Suppressor macrophage treated with lipopolysaccharide for 4 hours (primary cell): ENCODE data around the gene CBR3.

Source experiments
- DNase-seq: peaks from one replicate; pipeline ENCODE4 v3.0.0-alpha.2; 2020

Gene CBR3

DNA sequence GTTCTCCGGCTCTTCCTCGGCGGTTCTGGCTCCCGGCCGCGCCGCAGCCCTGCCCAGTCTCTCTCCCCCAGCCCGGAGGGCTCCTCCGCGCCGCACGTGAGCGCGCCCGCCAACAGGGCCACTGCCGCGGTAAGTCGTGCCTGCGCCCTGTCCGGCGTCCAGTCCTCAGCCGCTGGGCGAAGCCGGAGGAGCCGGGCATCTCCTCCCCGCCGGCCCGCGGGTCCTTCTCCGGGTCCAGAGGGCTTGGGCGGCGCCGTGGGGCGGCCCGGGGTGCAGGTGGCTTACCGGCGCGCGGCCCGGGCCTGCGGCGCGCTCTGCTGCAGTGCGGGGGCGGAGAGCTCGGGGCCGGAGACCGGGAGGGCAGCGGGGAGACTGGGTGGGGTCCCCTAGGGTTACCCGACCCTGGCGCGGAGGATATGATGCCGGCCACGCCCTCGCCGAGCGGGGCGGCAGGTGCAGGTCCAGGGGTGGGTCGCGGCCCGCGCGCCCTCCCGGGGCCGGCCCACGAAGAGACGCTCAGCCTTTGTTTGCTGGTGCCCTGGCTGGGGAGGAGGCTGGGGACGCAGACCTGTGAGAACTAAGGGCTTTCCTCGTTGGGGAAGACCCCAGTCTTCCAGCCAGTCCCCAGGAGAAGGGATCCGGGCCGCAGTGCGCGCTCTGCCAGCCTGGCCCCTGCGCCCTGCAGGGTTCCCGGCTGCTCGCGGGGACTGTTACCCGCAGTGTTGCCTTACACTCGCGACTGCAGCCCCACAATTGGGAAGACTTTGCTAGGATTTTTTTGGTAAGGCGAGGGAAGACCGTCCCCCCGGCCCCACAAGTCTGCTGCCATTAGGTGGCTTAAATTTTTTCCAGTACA lies 22.2 kb downstream of the CBR3 start, which contains the start of gene DOP1B:
TSS of gene DOP1B (plus strand) at position 10 of the 856 bp plus-strand sequence. CDS start 7,910 bp downstream, outside the sequence.
- DNase-seq: no peak

DNA sequence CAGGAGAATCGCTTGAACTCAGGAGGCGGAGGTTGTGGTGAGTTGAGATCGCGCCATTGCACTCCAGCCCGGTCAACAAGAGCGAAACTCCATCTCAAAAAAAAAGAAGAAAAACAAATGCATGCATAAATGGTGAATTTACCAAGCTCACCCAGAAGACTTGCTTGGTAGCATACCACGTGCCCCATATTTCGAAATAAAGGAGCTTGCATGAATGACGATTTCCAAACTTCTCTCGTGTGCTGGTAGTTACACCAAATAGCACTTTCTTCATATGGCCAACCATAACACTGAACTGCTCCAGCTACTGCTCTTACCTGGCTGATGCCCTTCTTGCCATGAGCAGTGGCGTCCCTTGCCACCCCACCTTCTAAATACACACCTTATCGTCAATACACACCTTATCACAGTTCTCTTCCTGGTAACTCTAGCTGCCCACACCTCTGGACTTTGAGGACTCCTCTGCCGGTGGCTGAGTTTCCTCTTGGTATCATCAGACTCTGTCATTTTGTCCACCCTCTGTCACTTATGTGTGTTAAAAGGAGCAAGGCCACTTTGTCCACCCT lies 24.6 kb downstream of the CBR3 start:
- peak; percentile 87 for DNase-seq

DNA sequence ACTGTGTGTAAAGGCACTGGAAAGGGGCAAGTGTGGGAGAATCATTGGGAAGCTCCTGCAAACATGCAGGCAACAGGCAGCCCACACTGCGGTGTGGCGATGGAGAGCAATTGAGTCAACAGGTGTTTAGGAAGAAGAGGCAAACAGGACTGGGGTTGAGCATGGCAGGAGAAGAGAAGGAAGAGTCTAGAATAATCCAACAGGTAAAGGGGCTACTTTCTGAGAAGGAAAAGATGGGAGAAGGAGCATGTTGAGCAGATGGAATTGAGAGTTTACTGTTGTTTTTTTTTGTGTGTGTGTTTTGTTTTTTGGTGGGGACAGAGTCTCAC lies 25.9 kb downstream of the CBR3 start:
- no peak for DNase-seq

DNA sequence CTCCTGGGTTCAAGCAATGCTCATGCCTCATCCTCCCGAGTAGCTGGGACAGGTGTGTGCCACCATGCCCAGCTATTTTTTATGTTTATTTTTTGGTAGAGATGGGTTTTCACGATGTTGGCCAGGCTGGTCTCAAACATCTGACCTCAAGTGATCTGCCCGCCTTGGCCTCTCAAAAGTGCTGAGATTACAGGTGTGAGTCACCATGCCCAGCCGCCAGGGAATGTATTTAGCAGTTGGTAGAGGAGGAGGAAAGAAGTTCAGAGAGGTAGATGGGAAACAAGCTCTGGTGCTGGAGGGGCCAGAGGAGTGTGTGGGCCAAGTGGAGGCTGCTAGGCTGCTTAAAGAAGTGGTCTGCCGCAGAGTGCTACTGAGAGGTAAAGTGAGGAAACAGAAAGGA lies 27.8 kb downstream of the CBR3 start:
- no peak for DNase-seq

DNA sequence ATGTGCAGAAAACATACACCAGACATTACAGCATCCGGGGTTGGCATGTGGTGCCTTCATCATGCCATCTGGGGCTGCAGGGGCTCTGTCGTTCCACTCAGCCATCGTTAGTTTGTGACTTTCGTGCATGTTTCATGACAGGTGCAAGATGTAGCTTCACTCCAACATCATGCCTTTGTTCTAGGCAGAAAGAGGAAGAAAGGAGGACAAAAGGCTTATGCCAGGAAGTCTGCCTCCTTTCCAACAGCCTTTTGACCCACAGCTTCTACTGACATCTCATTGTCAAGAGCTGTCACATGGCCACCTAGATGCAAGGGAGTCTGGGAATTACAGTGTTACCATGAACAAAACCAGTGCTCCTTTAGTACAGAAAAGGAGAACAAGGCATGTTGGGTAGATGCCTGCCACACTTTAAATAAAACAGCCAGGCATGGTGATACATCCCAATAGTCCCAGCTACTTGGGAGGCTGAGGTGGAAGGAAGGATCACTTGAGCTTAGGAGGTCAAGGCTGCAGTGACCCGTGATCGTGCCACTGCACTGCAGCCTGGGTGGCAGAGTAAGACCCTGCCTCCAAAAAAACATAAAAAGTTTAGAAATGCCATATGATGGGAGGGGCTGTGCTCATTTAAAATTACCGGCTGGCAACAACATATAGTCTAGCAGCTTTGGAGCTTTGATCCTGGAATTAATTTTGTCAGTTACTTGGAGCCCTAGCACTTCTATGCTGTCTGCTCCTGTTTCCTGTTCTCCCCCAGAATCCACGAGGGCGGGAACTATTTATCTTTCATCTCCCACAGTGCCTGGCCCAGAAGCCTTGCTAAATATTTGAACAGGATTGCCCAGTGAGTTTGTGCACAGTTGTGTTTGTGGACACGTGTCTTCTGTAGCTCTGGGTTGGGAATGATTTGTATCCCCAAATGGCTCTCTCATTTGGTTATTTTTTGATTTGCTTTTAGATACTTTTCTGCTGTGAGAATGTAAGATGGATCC lies 29.2 kb downstream of the CBR3 start:
- no peak for DNase-seq

DNA sequence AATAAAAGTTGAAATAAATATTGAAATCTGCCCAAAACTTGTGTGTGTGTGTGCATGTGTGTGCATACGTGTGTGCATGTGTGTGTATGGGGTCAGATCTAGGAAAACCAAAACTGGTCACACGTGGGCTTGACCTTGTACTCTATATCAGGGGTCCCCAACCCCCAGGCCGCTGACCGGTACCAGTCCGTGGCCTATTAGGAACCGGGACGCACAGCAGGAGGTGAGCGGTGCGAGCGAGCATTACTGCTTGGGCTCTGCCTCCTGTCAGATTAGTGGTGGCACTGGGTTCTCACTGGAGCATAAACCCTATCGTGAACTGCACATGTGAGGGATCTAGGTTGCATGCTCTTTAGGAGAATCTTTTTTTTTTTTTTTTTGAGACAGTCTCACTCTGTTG lies 30.5 kb downstream of the CBR3 start:
- no peak for DNase-seq

DNA sequence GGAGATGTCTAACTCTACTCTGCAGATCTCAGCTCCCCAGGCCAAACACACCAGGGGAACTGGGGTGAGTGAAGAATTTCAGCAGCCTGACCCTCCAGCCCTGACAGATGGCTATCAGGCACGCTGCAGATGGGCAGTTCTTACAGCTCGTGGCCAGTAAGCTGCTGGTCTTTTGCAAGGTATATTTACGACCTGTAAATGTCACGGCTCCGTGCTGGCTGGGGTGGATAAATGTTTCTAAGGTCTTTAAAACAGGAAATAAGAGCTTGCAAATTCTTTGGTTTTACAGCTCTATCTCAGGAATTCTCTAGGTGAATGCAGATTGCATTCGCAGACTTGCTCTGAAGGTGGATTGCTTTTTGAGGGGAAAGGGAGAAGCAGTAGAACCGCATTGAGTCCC lies 31.8 kb downstream of the CBR3 start:
- no peak for DNase-seq

DNA sequence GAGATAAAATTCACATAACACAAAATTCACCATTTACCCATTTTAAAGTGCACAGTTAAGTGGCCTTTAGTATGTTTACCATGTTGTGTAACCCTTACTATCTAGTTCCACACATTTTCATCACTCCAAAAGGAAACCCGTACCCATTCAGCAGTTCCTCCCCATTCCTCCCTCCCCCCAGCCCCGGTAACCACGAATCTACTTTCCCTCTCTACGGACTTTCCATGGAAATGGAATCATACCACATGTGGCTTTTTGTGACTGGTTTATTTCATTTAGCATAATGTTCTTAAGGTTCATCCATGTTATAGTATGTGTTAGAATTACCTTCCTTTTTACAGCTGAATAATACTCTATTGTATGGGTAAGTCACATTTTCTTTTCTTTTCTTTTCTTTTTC lies 32.7 kb downstream of the CBR3 start:
- peak; percentile 47 for DNase-seq

DNA sequence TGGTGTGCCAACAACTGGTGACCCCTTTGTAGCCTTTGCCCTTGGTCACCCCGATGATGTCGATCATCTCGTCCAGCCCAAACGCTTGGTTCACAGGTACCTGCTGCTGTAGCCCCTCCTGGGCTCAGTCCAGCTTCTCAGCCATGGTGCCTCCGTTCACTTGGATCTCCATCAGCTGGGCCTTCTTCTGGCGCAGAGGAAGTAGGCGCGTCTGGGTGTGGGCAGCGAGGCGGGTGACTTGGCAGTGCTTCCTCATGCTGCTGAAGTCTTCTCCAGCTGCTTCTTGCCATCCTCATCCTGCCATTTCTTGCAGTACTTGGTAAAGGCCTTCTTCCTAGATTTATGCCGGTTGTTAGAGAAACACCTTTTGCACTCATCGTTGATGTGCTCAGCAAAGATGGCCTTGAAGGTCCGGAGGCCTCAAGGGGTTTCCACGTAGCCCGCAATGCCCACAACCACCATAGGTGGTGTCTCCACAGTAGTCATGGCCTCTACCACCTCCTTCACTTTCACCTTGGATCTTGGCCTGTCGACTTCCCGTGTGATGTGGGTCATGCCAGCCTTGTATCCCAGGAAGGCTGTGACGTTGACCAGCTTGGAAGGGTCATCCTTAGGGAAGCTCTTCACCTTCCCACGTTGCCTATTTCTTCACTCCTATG lies 34.7 kb downstream of the CBR3 start:
- peak; percentile 28 for DNase-seq

DNA sequence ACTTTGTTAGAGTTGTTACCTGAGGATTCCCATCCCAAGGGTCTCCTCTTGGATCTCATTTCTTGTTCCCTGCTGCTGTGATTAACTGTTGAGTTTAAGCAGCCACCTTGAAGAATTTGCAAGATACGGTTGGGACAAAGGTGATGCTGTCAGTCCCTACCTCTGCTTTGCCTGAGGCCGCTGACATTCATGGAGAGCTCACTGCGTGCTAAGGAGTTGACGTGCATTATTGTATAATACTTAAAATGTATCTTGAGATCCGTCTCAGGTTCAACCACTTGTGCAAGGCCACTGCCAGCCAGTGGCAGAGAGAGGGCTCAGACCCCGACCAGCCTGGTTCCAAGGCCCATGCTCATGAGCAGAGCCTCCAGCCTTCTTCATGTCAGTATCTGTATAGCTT lies 35.9 kb downstream of the CBR3 start:
- no peak for DNase-seq

DNA sequence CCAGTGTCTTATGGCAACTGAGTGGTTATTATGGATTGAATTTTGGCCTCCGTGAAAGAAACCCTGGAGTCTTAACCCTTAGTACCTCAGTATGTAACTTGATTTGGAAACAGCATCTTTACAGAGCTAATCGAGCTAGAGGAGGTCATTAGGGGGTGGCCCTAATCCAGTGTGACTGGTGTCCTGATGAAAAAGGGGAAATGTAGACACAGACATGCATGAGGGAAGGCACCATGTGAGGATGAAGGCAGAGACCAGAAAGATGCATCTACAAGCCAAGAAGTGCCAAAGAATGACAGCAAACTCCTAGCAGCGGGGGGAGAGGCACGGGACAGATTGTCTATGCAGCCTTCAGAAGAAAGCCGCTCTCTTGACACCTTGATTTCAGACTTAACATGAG lies 36.5 kb downstream of the CBR3 start:
- DNase-seq: peak; percentile 77

DNA sequence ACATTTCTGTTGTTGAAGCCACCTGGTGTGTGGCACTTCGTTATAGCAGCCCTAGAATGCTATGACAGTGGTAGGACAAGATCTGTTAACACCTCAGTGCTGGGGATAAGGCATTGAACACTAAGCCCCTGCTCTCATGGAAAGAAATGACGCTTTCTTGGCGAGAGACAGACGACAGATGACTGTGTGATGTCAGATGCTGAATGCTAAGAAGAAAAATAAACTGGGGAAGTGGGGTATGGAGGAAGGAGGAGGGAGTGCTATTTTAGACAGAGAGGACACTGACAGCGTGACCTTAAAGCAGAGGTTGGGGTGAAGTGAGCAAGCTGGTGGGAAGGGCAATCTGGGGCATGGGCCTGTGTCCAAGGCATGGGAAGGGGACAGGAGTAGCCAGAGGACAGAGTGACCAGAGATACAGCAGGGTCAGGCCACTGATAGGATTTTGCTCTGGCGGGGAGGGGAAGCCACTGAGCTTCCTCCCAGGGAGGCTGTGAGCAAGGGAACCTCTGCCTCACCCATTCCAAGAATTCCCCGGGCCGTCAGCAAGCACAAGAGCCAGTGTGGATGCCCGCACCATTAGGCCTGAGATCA lies 37.0 kb downstream of the CBR3 start:
- peak; percentile 60 for DNase-seq

DNA sequence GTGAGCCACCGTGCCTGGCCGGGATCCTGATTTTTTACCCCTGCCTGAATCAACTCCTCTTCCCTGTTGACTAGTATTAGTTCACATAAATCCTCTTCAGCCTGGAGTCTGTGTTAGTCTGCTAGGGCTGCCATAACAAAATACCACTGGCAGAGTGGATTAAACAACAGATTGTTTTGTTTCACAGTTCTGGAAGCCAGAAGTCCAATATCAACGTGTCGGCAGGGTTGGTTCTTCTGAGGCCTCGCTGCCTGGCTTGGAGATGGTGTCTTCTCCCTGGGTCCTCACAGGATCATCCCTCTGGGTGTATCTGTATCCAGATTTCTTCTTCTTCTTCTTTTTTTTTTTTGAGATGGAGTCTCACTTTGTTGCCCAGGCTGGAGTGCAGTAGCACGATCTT lies 39.9 kb downstream of the CBR3 start:
- DNase-seq: no peak

DNA sequence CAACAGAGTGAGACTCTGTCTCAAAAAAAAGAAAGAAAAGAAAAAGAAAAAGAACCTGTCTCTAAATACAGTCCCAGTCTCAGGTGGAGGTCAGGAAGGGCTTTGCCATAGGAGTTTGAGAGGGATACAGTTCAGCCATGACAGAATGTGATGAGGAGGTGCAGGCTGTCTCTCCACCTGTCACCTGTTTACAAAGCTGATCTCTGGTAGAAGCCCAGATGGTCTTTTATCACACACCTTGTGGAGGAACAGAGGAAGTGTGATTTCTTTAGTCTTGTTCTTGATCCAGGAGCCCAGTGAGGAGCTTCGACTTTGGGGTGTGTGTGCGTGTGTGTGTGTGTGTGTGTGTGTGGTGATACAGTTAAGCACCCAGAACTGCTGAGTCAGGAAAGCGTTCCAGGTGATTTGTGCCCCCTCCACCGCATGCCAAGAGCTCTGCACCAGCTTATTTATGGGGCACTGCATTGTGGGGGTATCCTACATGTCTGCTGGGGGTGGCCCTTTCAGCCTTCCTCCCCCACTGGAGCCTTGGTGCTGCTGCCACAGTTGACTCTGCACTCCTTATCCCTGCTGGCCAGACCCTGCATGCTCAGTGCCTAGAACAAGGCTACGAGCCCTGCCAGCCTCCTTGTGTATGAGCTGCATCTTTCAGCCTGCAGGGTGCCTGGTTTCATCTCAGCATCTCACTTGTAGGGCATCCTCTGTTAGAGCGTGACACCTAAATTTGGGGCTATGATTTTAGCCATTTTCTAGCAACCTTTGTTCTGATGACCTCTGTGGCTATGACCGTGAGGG lies 41.1 kb downstream of the CBR3 start:
- no peak for DNase-seq

DNA sequence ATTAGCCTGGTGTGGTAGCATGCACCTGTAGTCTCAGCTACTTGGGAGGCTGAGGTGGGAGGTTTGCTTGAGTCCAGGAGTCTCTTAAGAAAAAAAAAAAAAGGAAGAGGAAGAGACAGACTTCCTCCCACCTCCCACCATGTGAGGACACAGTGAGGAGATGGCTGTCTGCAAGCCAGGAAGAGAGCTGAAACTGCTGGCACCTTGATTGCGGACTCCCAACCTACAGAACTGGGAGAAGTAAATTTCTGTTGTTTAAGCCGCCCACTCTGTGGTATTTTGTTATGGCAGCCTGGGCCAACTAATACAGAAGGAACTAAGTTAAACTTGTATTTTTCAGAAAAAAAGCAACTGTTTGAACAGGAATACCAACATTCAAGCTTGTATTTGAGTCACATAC lies 43.5 kb downstream of the CBR3 start:
- DNase-seq: no peak

DNA sequence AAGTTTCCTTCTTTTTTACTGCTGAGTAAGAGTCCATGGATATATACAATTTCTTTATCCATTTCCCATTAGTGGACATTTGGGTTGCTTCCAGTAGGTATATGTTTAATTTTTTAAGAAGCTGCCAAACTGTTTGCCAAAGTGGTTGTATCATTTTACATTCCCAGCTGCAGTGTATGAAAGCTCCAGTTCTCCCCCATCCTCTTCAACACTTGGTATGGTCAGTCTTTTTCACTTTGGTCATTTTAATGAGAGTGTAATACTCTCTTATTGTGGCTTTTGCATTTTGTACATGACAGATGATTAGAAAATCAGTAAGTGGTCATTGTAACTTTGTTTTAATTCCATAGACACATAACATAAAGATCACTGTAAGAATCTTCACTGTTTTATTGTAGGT lies 44.3 kb downstream of the CBR3 start:
- DNase-seq: no peak

DNA sequence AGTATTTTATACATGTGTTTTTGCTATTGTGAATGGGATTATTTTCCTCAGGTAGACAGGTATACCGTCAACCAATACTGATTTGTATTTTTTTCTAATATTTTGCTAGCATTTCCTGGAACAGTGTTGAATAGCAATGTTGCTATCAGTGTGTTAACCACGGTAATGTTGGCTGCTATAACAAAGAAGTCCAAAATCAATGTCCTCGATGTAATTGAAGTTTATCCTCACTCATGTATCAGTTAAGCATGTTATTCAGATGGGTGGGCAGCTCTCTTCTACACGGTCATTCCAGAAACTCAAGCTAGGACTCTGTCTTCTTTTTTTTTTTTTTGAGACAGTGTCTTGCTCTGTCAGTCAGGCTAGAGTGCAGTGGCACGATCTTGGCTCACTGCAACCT lies 46.1 kb downstream of the CBR3 start:
- DNase-seq: no peak

DNA sequence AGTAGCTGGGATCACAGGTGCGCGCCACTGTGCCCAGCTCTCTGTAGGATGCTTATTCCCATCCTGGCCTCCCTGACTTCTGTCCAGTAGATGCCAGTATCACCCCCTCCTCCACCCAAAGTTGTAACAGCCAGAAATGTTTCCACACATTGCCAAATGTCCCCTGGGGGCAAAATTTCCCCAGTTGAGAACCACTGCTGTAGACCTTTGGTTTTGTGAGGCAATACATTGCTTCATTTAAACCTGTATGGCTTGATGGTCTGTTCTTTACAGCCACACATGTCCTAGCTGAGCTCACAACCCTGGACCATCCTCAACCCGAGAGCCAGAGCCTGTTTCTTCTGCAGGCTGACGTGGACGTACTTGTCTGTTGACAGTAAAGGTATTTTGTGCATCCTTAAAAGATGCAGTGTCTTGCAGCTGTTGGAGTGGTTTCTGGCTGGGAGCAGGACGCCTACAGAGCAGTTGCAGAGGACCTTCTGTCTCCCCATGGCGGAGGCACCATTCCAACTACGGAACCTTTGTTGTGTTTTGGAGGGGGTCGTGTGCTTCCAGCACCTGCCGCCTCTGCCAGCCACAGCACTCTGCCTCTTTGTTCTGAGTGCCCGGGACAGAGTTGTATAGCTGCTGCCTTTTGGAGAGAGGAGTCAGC lies 48.4 kb downstream of the CBR3 start:
- no peak for DNase-seq

DNA sequence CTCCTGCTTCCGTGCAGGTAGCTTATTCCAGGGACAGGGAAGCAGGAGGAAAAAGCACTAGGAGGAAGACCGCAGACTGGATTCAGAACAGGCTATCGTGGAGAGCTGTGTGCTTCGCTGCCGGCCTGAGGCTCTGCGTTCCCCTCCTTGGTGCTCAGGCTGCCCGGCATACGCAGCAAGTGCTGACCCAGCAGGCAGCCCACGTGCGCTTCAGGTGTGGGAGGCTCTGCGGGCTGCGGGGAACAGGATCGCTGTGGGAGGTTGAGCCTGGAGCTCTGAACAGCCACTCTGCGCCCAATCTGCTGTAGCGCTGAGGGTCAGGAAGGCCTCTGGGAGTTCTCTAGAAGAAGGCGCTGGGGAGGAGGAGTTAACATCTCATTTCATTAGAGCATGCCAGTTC lies 49.7 kb downstream of the CBR3 start:
- DNase-seq: no peak

DNA sequence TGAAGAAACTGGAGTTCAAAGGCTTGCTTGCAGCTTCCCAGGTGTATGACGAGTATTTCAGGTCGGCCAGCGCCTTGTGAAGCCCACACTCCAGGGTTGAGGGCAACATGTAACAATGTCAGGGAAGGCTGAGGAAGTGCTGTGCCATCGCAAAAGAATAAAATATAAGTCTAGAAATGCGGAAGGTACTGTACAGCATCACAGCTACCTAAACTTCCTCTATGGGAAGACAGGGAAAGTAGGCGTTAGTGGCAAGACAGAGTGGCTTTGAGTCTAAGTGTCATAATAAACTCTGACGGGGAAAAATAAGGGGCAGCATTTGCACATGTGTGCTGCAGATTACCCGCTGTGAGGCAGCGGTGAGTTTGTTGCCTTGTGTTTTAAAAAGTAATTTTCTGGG lies 50.6 kb downstream of the CBR3 start:
- no peak for DNase-seq

DNA sequence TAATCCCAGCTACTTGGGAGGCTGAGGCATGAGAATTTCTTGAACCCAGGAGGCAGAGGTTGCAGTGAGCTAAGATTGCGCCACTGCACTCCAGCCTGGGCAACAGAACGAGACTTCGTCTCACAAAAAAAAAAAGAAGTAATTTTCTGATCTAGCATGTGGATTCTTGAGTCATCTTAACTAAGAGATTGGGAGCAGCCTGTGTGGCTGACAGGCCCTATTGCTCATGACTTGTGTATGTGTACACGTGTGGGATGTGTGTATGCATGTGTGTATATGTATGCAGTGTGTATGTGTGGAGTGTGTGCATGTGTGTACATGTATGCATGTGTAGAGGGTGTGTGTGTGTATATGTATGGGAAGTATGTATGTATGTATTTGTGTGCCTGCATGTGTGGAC lies 51.2 kb downstream of the CBR3 start:
- DNase-seq: peak; percentile 51
